Epithelial cell of proximal tubule (primary cell): ENCODE measurements around the gene CLCF1. TPM values are rescaled to one million over a fixed set of nuclear protein-coding genes. Genes with fewer than 3 reads are reported as not detected.
"Not testable (repeated sequence)": the region's sequence is repeated elsewhere in the genome, so short reads cannot be mapped to it uniquely, and the experiment has no call there.

ENCODE experiments used
- DNase-seq: peaks from one replicate; pipeline ENCODE4 v3.0.0-alpha.2; 2011; ENCODE audit warnings: low read depth
- H3K4me3 ChIP-seq: 2 replicates; pipeline ENCODE4 v1.5.1; 2011; ENCODE audit warnings: low read depth, mild to moderate bottlenecking, low read length
- total RNA-seq: library from RNA; depleted of rRNA; stranded (reverse); fragments of >200 nt; gene quantifications from 2 replicates; pipeline ENCODE4 v1.2.3, GENCODE V29; 2015
- TF ChIP-seq, protein P1 (sequence below): conservative IDR thresholded peaks from 2 replicates; pipeline ENCODE4 v1.5.1; 2012; ENCODE audit warnings: low read depth, mild to moderate bottlenecking, low read length

Gene CLCF1
- total RNA-seq, 1 donor from 2014 or later, result 44.6 TPM

DNA sequence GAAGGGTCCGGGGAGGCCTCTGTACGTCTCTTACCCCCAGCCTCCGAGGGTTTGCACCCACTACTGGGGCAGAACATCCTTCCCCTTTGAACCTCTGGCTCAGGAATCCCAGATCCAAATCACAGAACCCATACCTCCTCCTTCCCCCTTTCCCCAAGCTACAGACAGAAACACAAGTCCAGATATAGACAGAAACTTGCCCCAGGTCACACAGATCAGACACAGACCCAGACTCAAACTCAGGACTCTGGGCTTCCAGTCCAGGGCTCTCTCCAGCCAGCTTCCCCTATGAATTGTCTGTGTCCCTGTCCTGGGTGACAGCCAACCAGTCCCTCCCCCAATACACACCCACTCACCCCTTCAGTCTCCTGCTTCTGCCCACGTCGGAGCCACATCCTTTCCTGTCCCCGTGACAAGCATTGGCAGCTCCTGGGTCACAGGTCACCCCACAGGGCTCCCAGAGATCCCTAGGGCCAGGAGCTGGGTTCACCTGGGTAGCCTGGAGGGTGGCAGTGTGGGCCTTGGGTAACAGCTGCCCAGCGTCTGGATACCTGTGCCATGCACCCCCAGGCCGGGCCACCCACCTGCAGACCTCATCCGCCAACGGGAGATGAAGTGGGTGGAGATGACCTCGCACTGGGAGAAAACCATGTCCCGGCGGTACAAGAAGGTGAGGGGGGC lies 31.3 kb upstream of the CLCF1 start:
- no peak overlapping the region for H3K4me3 ChIP-seq
- TF ChIP-seq, protein P1, sequence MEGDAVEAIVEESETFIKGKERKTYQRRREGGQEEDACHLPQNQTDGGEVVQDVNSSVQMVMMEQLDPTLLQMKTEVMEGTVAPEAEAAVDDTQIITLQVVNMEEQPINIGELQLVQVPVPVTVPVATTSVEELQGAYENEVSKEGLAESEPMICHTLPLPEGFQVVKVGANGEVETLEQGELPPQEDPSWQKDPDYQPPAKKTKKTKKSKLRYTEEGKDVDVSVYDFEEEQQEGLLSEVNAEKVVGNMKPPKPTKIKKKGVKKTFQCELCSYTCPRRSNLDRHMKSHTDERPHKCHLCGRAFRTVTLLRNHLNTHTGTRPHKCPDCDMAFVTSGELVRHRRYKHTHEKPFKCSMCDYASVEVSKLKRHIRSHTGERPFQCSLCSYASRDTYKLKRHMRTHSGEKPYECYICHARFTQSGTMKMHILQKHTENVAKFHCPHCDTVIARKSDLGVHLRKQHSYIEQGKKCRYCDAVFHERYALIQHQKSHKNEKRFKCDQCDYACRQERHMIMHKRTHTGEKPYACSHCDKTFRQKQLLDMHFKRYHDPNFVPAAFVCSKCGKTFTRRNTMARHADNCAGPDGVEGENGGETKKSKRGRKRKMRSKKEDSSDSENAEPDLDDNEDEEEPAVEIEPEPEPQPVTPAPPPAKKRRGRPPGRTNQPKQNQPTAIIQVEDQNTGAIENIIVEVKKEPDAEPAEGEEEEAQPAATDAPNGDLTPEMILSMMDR, result no peak
- no peak for DNase-seq

DNA sequence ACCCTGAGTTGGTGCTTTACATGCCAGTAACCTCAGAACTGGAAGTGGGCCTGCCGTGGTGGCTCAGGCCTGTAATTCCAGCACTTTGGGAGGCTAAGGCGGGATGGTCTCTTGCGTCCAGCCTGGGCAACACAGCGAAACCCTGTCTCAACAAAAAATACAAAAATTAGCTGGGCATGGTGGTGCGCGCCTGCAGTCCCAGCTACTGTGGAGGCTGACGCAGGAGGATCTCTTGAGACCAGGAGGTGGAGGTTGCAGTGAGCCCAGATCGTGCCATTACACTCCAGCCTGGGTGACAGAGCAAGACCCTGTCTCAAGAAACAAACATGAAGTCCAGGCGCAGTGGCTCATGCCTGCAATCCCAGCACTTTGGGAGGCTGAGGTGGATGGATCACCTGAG lies 29.7 kb upstream of the CLCF1 start:
- not testable (repeated sequence) for H3K4me3 ChIP-seq, DNase-seq

DNA sequence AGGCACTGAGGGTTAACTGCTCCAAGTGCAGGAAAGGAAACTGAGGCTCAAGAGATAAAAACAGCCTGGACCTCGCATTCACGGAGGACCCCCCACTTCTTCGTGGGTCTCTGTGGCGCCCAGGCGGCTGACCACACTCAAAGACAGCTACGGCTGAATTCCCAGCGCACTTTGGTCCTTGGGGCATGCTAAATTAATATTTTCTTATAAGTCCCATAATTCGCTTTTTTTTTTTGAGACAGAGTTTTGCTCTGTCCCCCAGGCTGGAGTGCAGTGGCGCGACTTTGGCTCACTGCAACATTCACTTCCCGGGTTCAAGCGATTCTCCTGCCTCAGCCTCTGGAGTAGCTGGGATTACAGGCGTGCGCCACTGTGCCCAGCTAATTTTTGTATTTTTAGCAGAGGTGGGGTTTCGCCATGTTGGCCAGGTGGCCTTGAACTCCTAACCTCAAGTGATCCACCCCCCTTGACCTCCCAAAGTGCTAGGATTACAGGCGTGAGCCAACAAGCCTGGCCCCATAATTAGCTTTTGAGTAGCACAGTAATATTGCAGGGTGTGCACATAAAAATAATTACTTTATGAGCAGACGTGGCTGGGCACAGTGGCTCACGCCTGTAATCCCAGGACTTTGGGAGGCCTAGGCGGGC lies 28.9 kb upstream of the CLCF1 start:
- DNase-seq, result not testable (repeated sequence)

DNA sequence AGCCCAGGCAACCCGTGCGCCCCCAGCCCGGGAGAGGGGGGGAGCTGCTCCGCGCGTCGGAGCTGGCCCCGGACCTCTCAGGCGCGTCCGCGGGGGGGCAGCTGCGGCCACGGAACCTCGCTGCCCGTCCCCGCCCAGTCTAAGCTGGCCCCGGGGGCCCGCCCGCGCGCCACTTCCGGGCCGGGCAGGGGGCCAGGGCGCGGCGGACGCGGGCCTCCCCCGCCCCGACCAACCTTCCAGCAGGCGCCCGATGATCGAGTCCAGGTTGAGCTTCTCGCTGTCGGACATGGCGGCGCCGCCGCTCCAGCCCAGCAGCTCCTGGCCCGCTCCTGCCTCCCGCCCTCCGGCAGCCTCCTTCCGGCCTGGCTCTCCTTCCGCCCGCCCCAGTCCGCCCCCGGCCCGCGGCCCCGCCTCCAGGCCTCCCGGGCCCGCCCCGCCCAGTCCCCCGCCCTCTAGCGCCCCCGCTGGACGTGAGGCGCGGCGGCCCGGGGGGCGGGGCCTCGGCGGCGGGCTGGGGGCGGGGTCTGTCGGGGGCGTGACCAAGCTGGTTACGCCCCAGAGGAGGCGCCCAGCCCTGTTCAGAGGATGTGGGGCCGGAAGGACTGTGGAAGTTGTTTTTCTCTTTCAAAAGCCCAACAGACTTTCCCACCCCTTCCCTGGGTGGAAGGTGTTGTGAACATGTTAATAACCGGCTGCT lies 28.2 kb upstream of the CLCF1 start, which contains the start of gene PPP1CA:
PPP1CA (minus strand) TSS at position 364 of the 697 bp plus-strand sequence; CDS start at position 288, 76 bp downstream.
- H3K4me3 ChIP-seq, result peak within 1 kb of the TSS; percentile 99
- DNase-seq, result no peak

More for the DNA sequence above, 28.9 kb upstream of the CLCF1 start:
- H3K4me3 ChIP-seq, result peak overlapping the region; percentile 47

DNA sequence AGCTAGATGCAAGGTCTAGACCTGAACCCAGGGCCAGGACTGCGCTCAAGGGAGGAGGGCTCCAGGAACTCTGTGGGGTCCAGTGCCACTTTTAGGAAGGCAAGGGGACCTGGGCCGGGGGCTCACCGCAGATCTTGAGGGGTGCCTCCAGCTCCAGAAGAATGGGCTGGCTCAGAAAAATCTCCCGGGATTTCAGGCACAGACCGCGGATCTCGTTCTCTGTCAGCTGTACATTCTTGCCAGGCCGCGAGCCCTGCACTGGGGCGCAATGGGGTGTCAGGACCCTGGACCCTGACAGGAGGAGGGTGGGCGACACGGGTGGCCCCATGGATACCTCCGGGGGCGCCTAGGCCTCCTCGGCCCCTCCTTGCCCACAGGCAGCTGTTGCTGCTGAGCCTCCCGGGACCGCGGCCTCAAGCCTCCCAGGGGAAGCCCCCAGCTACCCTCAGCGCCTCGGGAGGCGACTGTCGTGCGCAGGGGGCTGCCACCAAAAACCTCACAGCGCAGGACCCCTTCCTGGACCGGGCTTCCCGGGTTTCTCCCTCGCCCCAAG lies 27.6 kb upstream of the CLCF1 start:
- peak overlapping the region; percentile 99 for H3K4me3 ChIP-seq
- DNase-seq, result no peak
- TF ChIP-seq, protein P1, result no peak

More for the DNA sequence above, 28.2 kb upstream of the CLCF1 start, which contains the start of gene PPP1CA:
- TF ChIP-seq, protein P1, result peak; percentile 17

DNA sequence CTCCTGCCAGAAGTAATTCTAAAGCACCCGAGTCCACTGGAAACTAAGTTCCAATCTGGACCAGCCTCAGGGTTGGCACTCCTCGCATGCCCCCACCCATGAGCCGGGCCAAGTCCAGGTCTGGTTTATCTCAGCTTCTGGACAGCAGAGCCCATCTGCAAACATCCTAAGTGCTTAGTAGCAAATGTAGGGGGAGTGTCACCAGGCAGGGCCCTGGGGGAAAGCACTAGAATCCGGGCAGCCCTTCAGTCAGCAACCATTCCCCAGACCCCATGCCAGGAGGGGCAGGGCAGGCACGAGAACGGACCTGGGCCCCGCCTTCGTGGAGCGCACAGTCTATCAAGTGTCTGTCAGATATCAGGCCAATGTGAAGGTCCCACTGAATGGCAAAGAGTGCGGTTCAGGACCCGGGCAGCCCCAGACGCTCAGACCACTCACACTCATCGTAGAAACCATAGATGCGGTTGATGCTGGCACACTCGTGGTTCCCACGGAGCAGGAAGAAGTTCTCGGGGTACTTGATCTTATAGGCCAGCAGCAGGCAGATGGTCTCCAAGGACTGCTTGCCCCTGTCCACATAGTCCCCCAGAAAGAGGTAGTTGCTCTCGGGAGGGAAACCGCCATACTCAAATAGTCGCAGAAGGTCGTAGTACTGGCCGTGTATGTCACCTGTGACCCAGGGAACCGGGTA lies 27.0 kb upstream of the CLCF1 start:
- DNase-seq, result no peak
- peak overlapping the region; percentile 99 for H3K4me3 ChIP-seq
- TF ChIP-seq, protein P1, result no peak

DNA sequence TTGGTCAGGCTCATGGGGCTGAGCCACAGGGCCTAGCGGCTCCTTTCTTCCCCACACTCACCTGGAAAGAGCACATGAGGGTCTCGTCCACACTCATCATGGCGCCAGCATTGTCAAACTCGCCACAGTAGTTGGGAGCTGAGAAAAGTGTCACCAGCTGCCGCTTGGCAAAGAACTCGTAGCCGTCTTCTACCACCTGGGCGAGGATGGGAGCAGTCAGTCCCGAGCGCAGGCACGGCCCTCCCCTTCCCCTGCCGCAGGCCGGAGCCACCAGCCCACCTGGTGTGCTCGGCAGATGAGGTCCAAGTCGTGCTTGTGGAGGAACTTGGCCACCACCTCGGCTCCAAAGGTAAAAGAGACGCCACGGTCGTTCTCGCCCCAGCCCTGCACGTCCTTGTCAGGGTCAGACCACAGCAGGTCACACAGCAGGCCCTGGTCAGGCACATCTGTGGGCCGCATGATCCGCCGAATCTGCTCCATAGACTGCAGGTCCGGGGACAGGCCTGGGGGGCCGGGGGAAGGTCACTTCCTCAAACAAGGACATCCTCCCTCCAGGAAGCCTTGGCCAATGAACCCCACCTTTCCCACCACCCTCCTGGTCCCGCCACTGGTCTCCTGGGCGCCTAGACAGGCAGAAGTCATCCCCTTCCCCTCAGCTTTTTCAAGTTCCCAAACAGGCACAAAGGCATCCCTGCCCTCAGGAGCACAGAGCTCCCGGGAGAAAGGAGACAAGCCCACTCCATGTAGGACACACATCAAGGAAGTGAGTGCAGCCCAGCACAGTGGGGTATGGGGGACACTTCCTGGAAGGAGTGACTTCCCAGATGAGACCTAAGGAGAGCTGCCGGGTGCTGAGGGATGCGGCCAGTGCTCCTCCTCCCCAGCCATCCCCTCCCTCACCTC lies 25.5 kb upstream of the CLCF1 start:
- DNase-seq, result no peak
- H3K4me3 ChIP-seq, result no peak overlapping the region
- TF ChIP-seq, protein P1, result no peak
